HepG2 (cell line): ENCODE measurements around the gene UST. TPM values are rescaled to one million over a fixed set of nuclear protein-coding genes. Genes with fewer than 3 reads are reported as not detected.

ENCODE experiments used
- ATAC-seq: fragments of 200-7000 bp; cut with Tn5 transposase; 3 replicates; pipeline ENCODE4 v1.9.1; 2020; ENCODE audit warnings: mild to moderate bottlenecking, moderate library complexity
- BruUV-seq: library from RNA; stranded (reverse); fragments of 400-500 nt; replicated peaks from 2 replicates; lab custom pipeline; 2021; lab: Mats Ljungman, UMichigan
- CTCF ChIA-PET: fragments of 300-600 bp; formaldehyde crosslinking; extraction: SDS; loops from one replicate; lab custom pipeline; 2021; ENCODE audit warnings: low total read pairs, inconsistent platforms, low intra/inter-chr PET ratio; lab: Yijun Ruan, JAX
- POLR2A ChIA-PET: fragments of 350-600 bp; sonication (Branson Sonifier 250); formaldehyde crosslinking; loops from one replicate; lab custom pipeline; 2020; ENCODE audit warnings: antibody characterized with exemption, inconsistent platforms; lab: Yijun Ruan, JAX
- DNase-seq: peaks from one replicate; pipeline ENCODE4 v3.0.0-alpha.2; 2015; ENCODE audit warnings: low spot score
- FAIRE-seq: peaks from 3 replicates; lab custom pipeline; 2011; peaks lifted over from hg19 to GRCh38; lab: Jason Lieb, UNC
- H2AFZ ChIP-seq: one replicate; pipeline ENCODE4 v1.6.1; 2011; ENCODE audit warnings: low read length, inconsistent platforms
- H3K27ac ChIP-seq: fragments of 300-600 bp; 3 replicates; pipeline ENCODE4 v1.8.0; 2011; ENCODE audit warnings: mixed run types, mild to moderate bottlenecking, mixed read lengths, low read length, inconsistent platforms; ENCODE audit not compliant: insufficient read depth; ENCODE audit errors: extremely low read length
- H3K27me3 ChIP-seq, 2 experiments: fragments of 200-600 bp in 1 of 2; 2 replicates in 1 of 2; 3 replicates in 1 of 2; pipeline versions ENCODE4 v1.6.0 to v1.8.0; 2011; ENCODE audit warnings: low read length in 2 of 2, mild to moderate bottlenecking in 2 of 2, moderate library complexity in 2 of 2, inconsistent platforms in 1 of 2; ENCODE audit not compliant: insufficient read depth in 2 of 2, control insufficient read depth in 1 of 2
- H3K36me3 ChIP-seq, 2 experiments: fragments of 200-600 bp in 1 of 2; replicated peaks in 1 of 2; 2 replicates in 1 of 2; 3 replicates in 1 of 2; pipeline versions ENCODE4 v1.5.1 to v1.8.0; 2011; ENCODE audit warnings: low read length in 2 of 2, inconsistent platforms in 1 of 2; ENCODE audit not compliant: insufficient read depth in 2 of 2, control insufficient read depth in 1 of 2
- H3K4me1 ChIP-seq: 2 replicates; pipeline ENCODE4 v1.5.1; 2012; ENCODE audit warnings: low read length, inconsistent platforms; ENCODE audit not compliant: insufficient read depth
- H3K4me2 ChIP-seq: 2 replicates; pipeline ENCODE4 v1.6.0; 2011; ENCODE audit warnings: low read depth, low read length, inconsistent platforms
- H3K4me3 ChIP-seq, 3 experiments: fragments of 200-600 bp in 1 of 3; sonication (generic), shearing (Covaris generic) in 1 of 3; replicated peaks in 1 of 3; 2 replicates each; pipeline ENCODE4 v1.5.1; 2011 to 2016; ENCODE audit warnings: low read length in 3 of 3, inconsistent platforms in 2 of 3, low read depth in 2 of 3, mild to moderate bottlenecking in 2 of 3, control low read depth in 1 of 3, mixed read lengths in 1 of 3; ENCODE audit not compliant: insufficient read depth in 1 of 3
- H3K79me2 ChIP-seq: one replicate; pipeline ENCODE4 v1.6.1; 2011; ENCODE audit warnings: low read length, inconsistent platforms; ENCODE audit not compliant: insufficient read depth
- H3K9ac ChIP-seq: 2 replicates; pipeline ENCODE4 v1.6.0; 2011; ENCODE audit warnings: mild to moderate bottlenecking, low read depth, low read length, inconsistent platforms; ENCODE audit not compliant: insufficient read depth
- H3K9me3 ChIP-seq: 2 replicates; pipeline ENCODE4 v1.5.1; 2012; ENCODE audit warnings: mild to moderate bottlenecking, low read length
- H4K20me1 ChIP-seq: 2 replicates; pipeline ENCODE4 v1.6.0; 2011; ENCODE audit warnings: inconsistent platforms, mild to moderate bottlenecking, low read length, moderate library complexity; ENCODE audit not compliant: insufficient read depth
- ATF2 ChIP-seq: sonication (generic); formaldehyde crosslinking; IDR thresholded peaks from 2 replicates; pipeline ENCODE4 v1.4.0; 2020; ENCODE audit warnings: missing genetic modification reagents
- BHLHE40 ChIP-seq: IDR thresholded peaks from 2 replicates; pipeline ENCODE4 v1.6.1; 2011; ENCODE audit warnings: low read length, improper control_type of control experiment
- BRD4 ChIP-seq: sonication (generic); formaldehyde crosslinking; IDR thresholded peaks from 2 replicates; pipeline ENCODE4 v1.4.0; 2020; ENCODE audit warnings: missing genetic modification reagents
- CHCHD3 ChIP-seq: sonication (generic); formaldehyde crosslinking; IDR thresholded peaks from 2 replicates; pipeline ENCODE4 v1.8.0; 2022; ENCODE audit warnings: mild to moderate bottlenecking, missing genetic modification reagents, moderate library complexity
- FOXK1 ChIP-seq: sonication (generic); formaldehyde crosslinking; IDR thresholded peaks from 2 replicates; pipeline ENCODE4 v1.4.0; 2020; ENCODE audit warnings: low read depth, missing genetic modification reagents, borderline replicate concordance
- GZF1 ChIP-seq: sonication (generic); formaldehyde crosslinking; IDR thresholded peaks from 2 replicates; pipeline ENCODE4 v1.5.1; 2020; ENCODE audit warnings: mild to moderate bottlenecking, missing genetic modification reagents
- KMT2A ChIP-seq: sonication (generic); formaldehyde crosslinking; IDR thresholded peaks from 2 replicates; pipeline ENCODE4 v1.4.0; 2020; ENCODE audit warnings: missing genetic modification reagents
- MIER2 ChIP-seq: IDR thresholded peaks from 2 replicates; pipeline ENCODE4 v1.6.1; 2016; ENCODE audit warnings: missing biosample characterization, missing genetic modification reagents
- NFAT5 ChIP-seq: sonication (generic); formaldehyde crosslinking; IDR thresholded peaks from 2 replicates; pipeline ENCODE4 v1.4.0; 2020; ENCODE audit warnings: missing genetic modification reagents
- PCBP2 ChIP-seq: fragments of 200-400 bp; formaldehyde crosslinking; optimal IDR thresholded peaks from 2 replicates; pipeline ENCODE3; 2018; ENCODE audit warnings: low read length, low read depth; ENCODE audit not compliant: poor library complexity, severe bottlenecking
- TSC22D2 ChIP-seq: sonication (generic); formaldehyde crosslinking; IDR thresholded peaks from 2 replicates; pipeline ENCODE4 v1.5.1; 2020; ENCODE audit warnings: missing genetic modification reagents, mild to moderate bottlenecking, borderline replicate concordance
- ZKSCAN5 ChIP-seq: sonication (generic); formaldehyde crosslinking; IDR thresholded peaks from 2 replicates; pipeline ENCODE4 v1.5.1; 2020; ENCODE audit warnings: mild to moderate bottlenecking, missing genetic modification reagents
- ZNF10 ChIP-seq: sonication (generic); formaldehyde crosslinking; IDR thresholded peaks from 2 replicates; pipeline ENCODE4 v1.4.0; 2020; ENCODE audit warnings: mild to moderate bottlenecking, low read depth, missing genetic modification reagents, borderline replicate concordance
- ZNF160 ChIP-seq: sonication (generic); formaldehyde crosslinking; IDR thresholded peaks from 2 replicates; pipeline ENCODE4 v1.8.0; 2022; ENCODE audit warnings: mild to moderate bottlenecking, inconsistent platforms, missing genetic modification reagents
- WGBS: methylation state at CpG from one replicate; pipeline ENCODE4 v1.1.6; 2017; ENCODE audit warnings: low lambda C conversion rate; 5-methylcytosine and 5-hydroxymethylcytosine counted together
- in situ Hi-C: cut with HindIII; loops from 2 replicates; pipeline ENCODE4 v1.10.0; 2017; ENCODE audit warnings: low pct_unique_long_range_greater_than_20kb; ENCODE audit not compliant: extremely low pct_ligation_motif_present
- intact Hi-C: fragments of 100-400 bp; cut with micrococcal nuclease; formaldehyde crosslinking; loops from one replicate; pipeline ENCODE4 v1.10.0; 2022; ENCODE audit not compliant: unreplicated experiment
- polyA plus RNA-seq, 8 experiments: library from polyadenylated mRNA; depleted of rRNA in 3 of 8; stranded (reverse) in 7 of 8; unstranded in 1 of 8; fragments of >200 nt; fragmentation: Illumina TruSeq in 4 of 8; extraction: Trizol in 4 of 8; gene quantifications; 2 replicates each; pipeline versions ENCODE4 v1.2.1 to v1.2.3, GENCODE V29; 2011 to 2016; ENCODE audit warnings: low read depth in 4 of 8, missing spikeins in 1 of 8, mixed read lengths in 1 of 8; ENCODE audit not compliant: insufficient read depth in 1 of 8
- total RNA-seq, 5 experiments: library from RNA; depleted of rRNA; stranded (reverse); fragments of >200 nt; fragmentation: Illumina TruSeq; extraction: Trizol; gene quantifications; 2 replicates each; pipeline ENCODE4 v1.2.3, GENCODE V29; 2016; ENCODE audit warnings: low read depth in 1 of 5

Gene UST
- total and polyA plus RNA-seq, 2 of the 13 experiments (the other 11 are each of a cell fraction or from before 2014, with no cell fraction given): 0.27 TPM; not detected in 1

- TF ChIP-seq NFAT5 (CRISPR knock-in tag): no peak
- TF ChIP-seq, all 625 proteins: peak for 0
Measured at GRCh38 chr6:148780918-148781436, 34.1 kb downstream of the UST start (continued).

GRCh38 chr6:148789948-148790347, 43.1 kb downstream of the UST start:
- WGBS: 50% methylated on average over 11 of the region's 11 CpGs
- Histone ChIP-seq H3K9ac (no peak overlapping the region), H3K9me3 (no peaks in the 10 kb centered on the region), H3K4me3 (no peak overlapping the region), H3K36me3 (no peaks in the 10 kb centered on the region), H4K20me1 (no peaks in the 10 kb centered on the region)
- in situ Hi-C loops: no loop called here
- CTCF ChIA-PET: no interaction called here
- POLR2A ChIA-PET: no interaction called here
- intact Hi-C loops: no loop called here
- TF ChIP-seq TSC22D2: no peak
- TF ChIP-seq BHLHE40: no peak
- TF ChIP-seq CHCHD3: no peak
- TF ChIP-seq MIER2 (CRISPR knock-in tag): no peak
- no peak for TF ChIP-seq FOXK1 (CRISPR knock-in tag)
- no peak for TF ChIP-seq KMT2A
- TF ChIP-seq ZKSCAN5 (CRISPR knock-in tag): no peak
- TF ChIP-seq GZF1 (CRISPR knock-in tag): no peak
- no peak for TF ChIP-seq ATF2 (CRISPR knock-in tag)
- TF ChIP-seq PCBP2: no peak
- no peak for TF ChIP-seq ZNF160 (CRISPR knock-in tag)
- TF ChIP-seq BRD4 (CRISPR knock-in tag): no peak
- no peak for TF ChIP-seq ZNF10 (CRISPR knock-in tag)
- TF ChIP-seq, all 625 proteins: peak for 0
- Histone ChIP-seq H2AFZ (no peak overlapping the region), H3K4me1 (no peaks in the 10 kb centered on the region), H3K27me3 (peaks cover 5 to 16% of the 10 kb centered on the region in 2 experiments; a peak in 3 of 5 replicates), H3K79me2 (no peaks in the 10 kb centered on the region), H3K27ac (no peak overlapping the region), H3K4me2 (no peak overlapping the region)
- no peak for ATAC-seq
- FAIRE-seq: no peak
- no TSS peak for BruUV-seq
- DNase-seq: no peak
